AML-193 (cell line): ENCODE measurements around the gene COA6.

Experiments
- DNase-seq, 2 experiments: peaks; one replicate each; lab custom pipeline; 2025; lab: John Stamatoyannopoulos, UW

COA6 gene

DNA sequence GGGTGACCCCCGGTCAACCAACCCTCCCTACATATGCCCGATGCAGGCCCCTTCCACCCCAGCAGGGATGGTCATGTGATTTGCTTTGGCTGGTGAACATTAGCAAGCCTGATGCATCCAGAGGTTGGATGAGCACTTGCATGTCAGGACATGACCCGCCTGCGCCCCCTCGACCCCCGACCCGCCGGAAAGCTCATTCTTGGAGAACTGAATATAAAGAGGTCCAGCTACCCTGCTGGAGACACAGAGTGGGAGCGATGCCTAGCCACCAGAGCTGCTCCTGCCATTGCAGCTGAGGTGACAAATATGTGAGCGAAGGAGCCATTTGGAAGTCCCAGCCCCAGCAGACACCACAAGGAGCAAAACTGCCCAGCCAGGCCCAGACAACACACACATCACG lies 39.6 kb downstream of the COA6 start:
- DNase-seq: no peak

DNA sequence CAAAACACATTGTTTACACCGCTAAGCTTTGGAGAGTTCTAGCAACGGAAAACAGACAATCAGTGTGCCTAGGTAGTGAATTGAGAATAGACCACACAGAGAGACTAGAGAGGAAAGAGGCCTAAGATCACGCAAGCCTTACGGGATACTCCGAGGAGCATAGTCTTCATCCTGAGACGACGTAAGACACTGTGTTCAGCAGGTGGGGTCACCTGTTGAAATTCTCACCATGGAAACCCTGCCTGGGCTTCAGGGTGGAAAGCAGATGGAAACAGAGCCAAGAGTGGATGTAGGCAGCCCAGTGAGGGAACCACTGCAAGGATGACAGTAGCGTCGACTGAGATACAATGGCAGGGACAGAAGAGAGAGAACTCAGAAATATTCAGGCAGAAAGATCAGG lies 40.2 kb downstream of the COA6 start:
- DNase-seq: no peak

- DNase-seq: no peak
Observed at GRCh38 chr1:234413990-234414389, 40.7 kb downstream of the COA6 start.

- DNase-seq: no peak
Observed at GRCh38 chr1:234427950-234428646, 54.8 kb downstream of the COA6 start.

- no peak for DNase-seq
Observed at GRCh38 chr1:234429434-234429806, 56.2 kb downstream of the COA6 start.

DNA sequence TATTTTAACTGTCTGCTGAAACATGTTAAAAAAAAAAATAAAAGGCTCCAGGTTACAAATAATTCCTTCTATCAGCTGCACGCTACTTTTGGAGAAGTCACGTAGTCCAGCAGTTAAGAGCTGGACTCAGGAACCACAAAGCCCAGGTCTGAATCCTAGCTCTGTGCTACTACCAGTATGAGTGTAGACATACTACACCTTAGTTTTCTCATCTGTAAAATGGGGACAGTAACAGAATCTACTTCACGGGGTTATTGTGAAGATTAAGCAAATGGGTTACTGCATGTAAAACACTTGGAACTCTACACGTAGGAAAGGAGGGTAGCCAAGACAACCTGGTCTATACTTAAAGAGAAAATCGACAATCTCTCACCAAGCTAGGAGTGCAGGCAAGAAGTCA lies 57.4 kb downstream of the COA6 start:
- DNase-seq: no peak

DNA sequence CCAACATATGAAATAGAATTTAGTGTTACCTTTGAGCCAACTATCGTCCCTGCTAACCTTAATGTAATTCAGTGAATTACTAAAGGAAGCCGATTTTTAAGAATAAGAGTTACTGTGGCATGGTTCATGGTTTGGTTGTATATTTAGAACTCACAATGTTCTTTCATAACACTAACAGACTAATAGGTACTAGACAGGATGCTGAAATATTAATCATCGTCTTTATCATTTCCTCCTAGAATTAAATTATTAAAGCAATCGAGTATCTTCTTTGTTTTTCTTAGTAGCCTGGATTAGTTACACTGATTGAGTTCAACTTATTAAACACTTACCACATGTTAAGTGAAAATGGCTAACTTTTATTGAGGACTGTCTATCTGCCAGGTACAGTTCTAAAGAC lies 58.0 kb downstream of the COA6 start:
- no peak for DNase-seq

GRCh38 chr1:234433563-234434285 lies 60.5 kb downstream of the COA6 start:
- no peak for DNase-seq
